Naive thymus-derived CD4-positive, alpha-beta T cell (primary cell): ENCODE measurements around the gene ZBTB18. TPM values are rescaled to one million over a fixed set of nuclear protein-coding genes. Genes with fewer than 3 reads are reported as not detected.

Experiments used
- ATAC-seq: fragments of 150-1000 bp; cut with Tn5 transposase; 2 replicates; pipeline ENCODE4 v1.10.0; 2021; ENCODE audit warnings: mild to moderate bottlenecking, moderate library complexity
- CTCF ChIA-PET: fragments of 350-600 bp; sonication (Branson Sonifier 250); formaldehyde crosslinking; loops from one replicate; lab custom pipeline; 2021; ENCODE audit warnings: antibody characterized with exemption; lab: Charles Lee
- POLR2A ChIA-PET: fragments of 350-600 bp; sonication (Branson Sonifier 250); formaldehyde crosslinking; loops from one replicate; lab custom pipeline; 2021; ENCODE audit warnings: antibody characterized with exemption, inconsistent platforms; lab: Charles Lee
- DNase-seq, 9 donors: peaks; one replicate each; pipeline versions ENCODE4 v3.0.0 to v3.0.0-alpha.2; 2020 to 2022; ENCODE audit warnings: mixed read lengths in 1 of 9
- H3K27ac ChIP-seq: one replicate; pipeline ENCODE4 v1.7.0; 2013; ENCODE audit warnings: mild to moderate bottlenecking, low read depth, low read length, moderate library complexity
- H3K27me3 ChIP-seq, 2 donors: one replicate each; pipeline ENCODE4 v1.7.0; 2013; ENCODE audit warnings: low read length in 2 of 2, mild to moderate bottlenecking in 2 of 2, moderate library complexity in 2 of 2; ENCODE audit not compliant: control insufficient read depth in 2 of 2, insufficient read depth in 2 of 2
- H3K36me3 ChIP-seq, 3 experiments: 1 replicate in 2 of 3; 2 replicates in 1 of 3; pipeline ENCODE4 v1.7.0; 2013; ENCODE audit warnings: low read length in 3 of 3, mild to moderate bottlenecking in 3 of 3, moderate library complexity in 1 of 3; ENCODE audit not compliant: insufficient read depth in 3 of 3, control insufficient read depth in 2 of 3
- H3K4me1 ChIP-seq, 2 donors: one replicate each; pipeline ENCODE4 v1.7.0; 2013; ENCODE audit warnings: low read length in 2 of 2, mild to moderate bottlenecking in 2 of 2, moderate library complexity in 1 of 2; ENCODE audit not compliant: control insufficient read depth in 2 of 2, insufficient read depth in 2 of 2
- H3K4me3 ChIP-seq: 2 replicates; pipeline ENCODE4 v1.7.0; 2013; ENCODE audit warnings: mild to moderate bottlenecking, low read length
- H3K9me3 ChIP-seq, 3 experiments: 1 replicate in 2 of 3; 2 replicates in 1 of 3; pipeline ENCODE4 v1.7.0; 2013; ENCODE audit warnings: low read length in 3 of 3; ENCODE audit not compliant: control insufficient read depth in 2 of 3
- H3K27ac Mint-ChIP-seq, 9 donors: one replicate each; pipeline ENCODE4 v1.8.0; 2020 to 2022; ENCODE audit warnings: mixed read lengths in 9 of 9, mild to moderate bottlenecking in 8 of 9, moderate library complexity in 5 of 9, inconsistent platforms in 2 of 9
- H3K27me3 Mint-ChIP-seq, 5 donors: one replicate each; pipeline ENCODE4 v1.8.0; 2021 to 2022; ENCODE audit warnings: mixed read lengths in 5 of 5, mild to moderate bottlenecking in 1 of 5
- H3K36me3 Mint-ChIP-seq, 5 donors: one replicate each; pipeline ENCODE4 v1.8.0; 2020 to 2022; ENCODE audit warnings: mixed read lengths in 5 of 5, mild to moderate bottlenecking in 3 of 5, inconsistent platforms in 1 of 5
- H3K4me1 Mint-ChIP-seq, 7 donors: one replicate each; pipeline ENCODE4 v1.8.0; 2020 to 2022; ENCODE audit warnings: mixed read lengths in 7 of 7, mild to moderate bottlenecking in 3 of 7, inconsistent platforms in 1 of 7
- H3K4me3 Mint-ChIP-seq, 10 donors: one replicate each; pipeline ENCODE4 v1.8.0; 2020 to 2022; ENCODE audit warnings: mild to moderate bottlenecking in 10 of 10, mixed read lengths in 10 of 10, moderate library complexity in 6 of 10, inconsistent platforms in 2 of 10
- H3K9me3 Mint-ChIP-seq, 11 donors: one replicate each; pipeline ENCODE4 v1.8.0; 2020 to 2022; ENCODE audit warnings: mixed read lengths in 11 of 11, mild to moderate bottlenecking in 4 of 11, inconsistent platforms in 1 of 11, moderate library complexity in 1 of 11
- intact Hi-C, 2 donors: fragments of 100-400 bp; cut with micrococcal nuclease; formaldehyde crosslinking; loops; one replicate each; pipeline ENCODE4 v1.15.1; 2023
- polyA plus RNA-seq, 2 donors: library from polyadenylated mRNA; unstranded; fragments of 300-500 nt; fragmentation: Illumina TruSeq; gene quantifications; one replicate each; pipeline ENCODE4 v1.2.3, GENCODE V29; 2021
- total RNA-seq, 6 experiments: library from RNA in 5 of 6; stranded (reverse) in 5 of 6; gene quantifications; 1 replicate in 5 of 6; 2 replicates in 1 of 6; pipeline ENCODE4 v1.2.3 and lab custom pipeline; 2021 to 2026

Gene ZBTB18
- total and polyA plus RNA-seq, 7 experiments from 2014 or later = 3.6 to 90.7 (median 42.4) TPM

- Histone ChIP-seq H3K4me3 (no peak overlapping the region), H3K4me1 (peaks cover 0 to 11% of the 10 kb centered on the region in 2 donors), H3K27me3 (no peaks in the 10 kb centered on the region), H3K9me3 (no peaks in the 10 kb centered on the region), H3K36me3 (peaks cover 0 to 16% (median 0%) of the 10 kb centered on the region in 3 experiments), H3K27ac (peak overlapping the region; percentile 55)
- intact Hi-C loops = loop anchor here in 1 of 2 donors (1.0 to 10.0 kb wide), 2 partner anchors 8 to 460 kb away; no protein-coding TSS in a partner anchor
- peaks cover 0 to 14% (median 0%) of the 10 kb centered on the region in 5 donors for H3K27me3 Mint-ChIP-seq
- CTCF ChIA-PET = interaction anchor here (1.1 kb wide), 1 partner anchor 12 kb away, joined by 3 read pairs; no protein-coding TSS in a partner anchor
- no peak for ATAC-seq
- peak overlapping the region in 1 of 10 donors; percentile 22 for H3K4me3 Mint-ChIP-seq
- H3K36me3 Mint-ChIP-seq = peaks cover 0 to 8% (median 4%) of the 10 kb centered on the region in 5 donors
- DNase-seq = no peak
- H3K27ac Mint-ChIP-seq = no peak overlapping the region
- POLR2A ChIA-PET = interaction anchor here (11.3 kb wide), 1 partner anchor 24 kb away, joined by 240 read pairs; no protein-coding TSS in a partner anchor
- peaks cover 0 to 3% (median 0%) of the 10 kb centered on the region in 11 donors for H3K9me3 Mint-ChIP-seq
- H3K4me1 Mint-ChIP-seq = peaks cover 0 to 31% (median 14%) of the 10 kb centered on the region in 7 donors
Measured at GRCh38 chr1:244054247-244054923, 3.3 kb downstream of the ZBTB18 start.

GRCh38 chr1:244054924-244055263, 3.8 kb downstream of the ZBTB18 start:
- H3K9me3 Mint-ChIP-seq = peaks cover 0 to 1% (median 0%) of the 10 kb centered on the region in 11 donors
- H3K27ac ChIP-seq = no peak overlapping the region
- DNase-seq (no peak), ATAC-seq (no peak)
- H3K4me1 Mint-ChIP-seq = peaks cover 0 to 29% (median 14%) of the 10 kb centered on the region in 7 donors
- H3K27ac Mint-ChIP-seq = peak overlapping the region in 1 of 9 donors; percentile 58
- intact Hi-C loops = loop anchor here in 1 of 2 donors (1.0 to 10.0 kb wide), 2 partner anchors 7 to 460 kb away; no protein-coding TSS in a partner anchor
- POLR2A ChIA-PET = interaction anchor here (1.0 to 11.3 kb wide), 2 partner anchors 8 to 24 kb away, joined by 3 to 240 read pairs; no protein-coding TSS in a partner anchor
- H3K4me3 ChIP-seq = no peak overlapping the region
- H3K27me3 ChIP-seq = no peaks in the 10 kb centered on the region
- no peaks in the 10 kb centered on the region for H3K9me3 ChIP-seq
- peaks cover 0 to 16% (median 0%) of the 10 kb centered on the region in 3 experiments for H3K36me3 ChIP-seq
- peaks cover 0 to 10% (median 0%) of the 10 kb centered on the region in 5 donors for H3K27me3 Mint-ChIP-seq
- CTCF ChIA-PET = no interaction called here
- H3K36me3 Mint-ChIP-seq = peaks cover 0 to 8% (median under 1%) of the 10 kb centered on the region in 5 donors
- peaks cover 0 to 11% of the 10 kb centered on the region in 2 donors for H3K4me1 ChIP-seq
- peak overlapping the region in 2 of 10 donors; percentile 19 to 22 for H3K4me3 Mint-ChIP-seq

GRCh38 chr1:244056577-244056976, 5.5 kb downstream of the ZBTB18 start:
- H3K4me3 ChIP-seq = no peak overlapping the region
- ChIA-PET POLR2A (interaction anchor here (0.7 to 1.5 kb wide), 3 partner anchors 9 to 204 kb away, joined by 3 to 5 read pairs (median 3); no protein-coding TSS in a partner anchor), CTCF (interaction anchor here (0.7 kb wide), 1 partner anchor 55 kb away, joined by 5 read pairs; no protein-coding TSS in a partner anchor)
- DNase-seq (no peak), ATAC-seq (no peak)
- no peaks in the 10 kb centered on the region for H3K4me1 ChIP-seq
- peak overlapping the region; percentile 19 for H3K27ac ChIP-seq
- no peaks in the 10 kb centered on the region for H3K27me3 ChIP-seq
- Mint-ChIP-seq H3K4me3 (no peak overlapping the region), H3K27me3 (peaks cover 0 to 5% (median 0%) of the 10 kb centered on the region in 5 donors), H3K27ac (peak overlapping the region in 5 of 9 donors; percentile 37 to 70 (median 62)), H3K36me3 (peaks cover 0 to 4% (median 0%) of the 10 kb centered on the region in 5 donors), H3K9me3 (peaks cover 0 to 1% (median 0%) of the 10 kb centered on the region in 11 donors), H3K4me1 (peaks cover 0 to 29% (median 6%) of the 10 kb centered on the region in 7 donors)
- intact Hi-C loops = loop anchor here in 1 of 2 donors (10.0 kb wide), 1 partner anchor 462 kb away; no protein-coding TSS in a partner anchor
- peaks cover 0 to 16% (median 0%) of the 10 kb centered on the region in 3 experiments for H3K36me3 ChIP-seq
- no peaks in the 10 kb centered on the region for H3K9me3 ChIP-seq

- Mint-ChIP-seq H3K4me3 (no peak overlapping the region), H3K36me3 (peaks cover 0 to 4% (median 0%) of the 10 kb centered on the region in 5 donors), H3K27me3 (peaks cover 0 to 13% (median 0%) of the 10 kb centered on the region in 5 donors), H3K9me3 (peaks cover 0 to 1% (median 0%) of the 10 kb centered on the region in 11 donors), H3K27ac (peak overlapping the region in 6 of 9 donors; percentile 18 to 87 (median 64)), H3K4me1 (peaks cover 0 to 29% (median 6%) of the 10 kb centered on the region in 7 donors)
- Histone ChIP-seq H3K27ac (no peak overlapping the region), H3K4me1 (no peaks in the 10 kb centered on the region), H3K36me3 (peaks cover 0 to 16% (median 0%) of the 10 kb centered on the region in 3 experiments), H3K27me3 (no peaks in the 10 kb centered on the region), H3K9me3 (no peaks in the 10 kb centered on the region), H3K4me3 (no peak overlapping the region)
- ChIA-PET CTCF (no interaction called here), POLR2A (interaction anchor here (0.9 kb wide), 1 partner anchor 17 kb away, joined by 3 read pairs; no protein-coding TSS in a partner anchor)
- intact Hi-C loops = loop anchor here in 1 of 2 donors (1.0 to 10.0 kb wide), 2 partner anchors 7 to 463 kb away; no protein-coding TSS in a partner anchor
- ATAC-seq (no peak), DNase-seq (no peak)
Measured at GRCh38 chr1:244057474-244058385, 6.6 kb downstream of the ZBTB18 start.

- H3K27ac Mint-ChIP-seq = no peak overlapping the region
- H3K27ac ChIP-seq = no peak overlapping the region
Measured at GRCh38 chr1:244060117-244060516, 9.0 kb downstream of the ZBTB18 start.

More at GRCh38 chr1:244060117-244060516, 9.0 kb downstream of the ZBTB18 start:
- Mint-ChIP-seq H3K4me1 (peaks cover 0 to 29% (median 4%) of the 10 kb centered on the region in 7 donors), H3K36me3 (peaks cover 0 to 4% (median 0%) of the 10 kb centered on the region in 5 donors), H3K27me3 (peaks cover 0 to 15% (median 0%) of the 10 kb centered on the region in 5 donors), H3K4me3 (no peak overlapping the region), H3K9me3 (no peaks in the 10 kb centered on the region)
- ChIA-PET CTCF (interaction anchor here (0.6 to 1.4 kb wide), 3 partner anchors 9 to 15 kb away, joined by 3 to 5 read pairs (median 3); partner anchors contain the start of gene ZBTB18), POLR2A (interaction anchor here (0.9 to 3.2 kb wide), 4 partner anchors 8 to 15 kb away, joined by 3 to 19 read pairs (median 8); no protein-coding TSS in a partner anchor)
- intact Hi-C loops = no loop called here
- H3K4me1 ChIP-seq = no peaks in the 10 kb centered on the region
- ATAC-seq (no peak), DNase-seq (no peak)
- no peaks in the 10 kb centered on the region for H3K27me3 ChIP-seq
- no peaks in the 10 kb centered on the region for H3K9me3 ChIP-seq
- H3K36me3 ChIP-seq = peaks cover 0 to 4% (median 0%) of the 10 kb centered on the region in 3 experiments
- no peak overlapping the region for H3K4me3 ChIP-seq
